Liver (tissue), 9 donors: ENCODE measurements around the gene RERE. TPM values are rescaled to one million over a fixed set of nuclear protein-coding genes. Genes with fewer than 3 reads are reported as not detected.
A peak's percentile ranks its signal among the peaks of the same experiment; 100 is the strongest.

Source experiments
- DNase-seq: peaks from one replicate; pipeline ENCODE4 v3.0.0-alpha.2; 2017; ENCODE audit warnings: low spot score
- H3K27ac ChIP-seq, 2 donors: one replicate each; pipeline ENCODE4 v1.7.0; 2013; ENCODE audit warnings: inconsistent platforms in 2 of 2, low read length in 2 of 2, control low read depth in 1 of 2, low read depth in 1 of 2, mild to moderate bottlenecking in 1 of 2
- H3K27me3 ChIP-seq, 4 donors: one replicate each; pipeline versions ENCODE4 v1.6.1 to v1.7.0; 2013; ENCODE audit warnings: low read length in 3 of 4, inconsistent platforms in 1 of 4, mild to moderate bottlenecking in 1 of 4, moderate library complexity in 1 of 4; ENCODE audit not compliant: control insufficient read depth in 4 of 4, insufficient read depth in 4 of 4
- H3K36me3 ChIP-seq, 4 donors: one replicate each; pipeline versions ENCODE4 v1.6.1 to v1.7.0; 2013; ENCODE audit warnings: low read length in 3 of 4, mild to moderate bottlenecking in 3 of 4, low read depth in 1 of 4, moderate library complexity in 1 of 4; ENCODE audit not compliant: control insufficient read depth in 4 of 4, insufficient read depth in 3 of 4
- H3K4me1 ChIP-seq, 4 donors: one replicate each; pipeline versions ENCODE4 v1.6.1 to v1.7.0; 2013; ENCODE audit warnings: low read length in 3 of 4, mild to moderate bottlenecking in 3 of 4, moderate library complexity in 1 of 4; ENCODE audit not compliant: control insufficient read depth in 4 of 4, insufficient read depth in 4 of 4
- H3K4me3 ChIP-seq, 3 donors: one replicate each; pipeline versions ENCODE4 v1.6.1 to v1.7.0; 2013; ENCODE audit warnings: low read length in 3 of 3, control low read depth in 1 of 3, low read depth in 1 of 3, mild to moderate bottlenecking in 1 of 3
- H3K9ac ChIP-seq, 2 donors: one replicate each; pipeline ENCODE4 v1.7.0; 2013; ENCODE audit warnings: low read length in 2 of 2, mild to moderate bottlenecking in 2 of 2, moderate library complexity in 2 of 2, control low read depth in 1 of 2, low read depth in 1 of 2
- H3K9me3 ChIP-seq, 4 donors: one replicate each; pipeline versions ENCODE4 v1.6.1 to v1.7.0; 2013; ENCODE audit warnings: low read length in 3 of 4; ENCODE audit not compliant: control insufficient read depth in 4 of 4
- EGR1 ChIP-seq, 2 donors: IDR thresholded peaks; 2 replicates each; pipeline ENCODE4 v1.6.1; 2016 to 2018; ENCODE audit warnings: antibody characterized with exemption in 2 of 2, low read depth in 2 of 2
- FOXA1 ChIP-seq: IDR thresholded peaks from 2 replicates; pipeline ENCODE4 v1.6.1; 2016; ENCODE audit warnings: antibody characterized with exemption
- FOXA2 ChIP-seq: IDR thresholded peaks from 2 replicates; pipeline ENCODE4 v1.6.1; 2016; ENCODE audit warnings: antibody characterized with exemption
- GABPA ChIP-seq, 2 donors: IDR thresholded peaks in 1 of 2; conservative IDR thresholded peaks in 1 of 2; 2 replicates each; pipeline ENCODE4 v1.6.1; 2016; ENCODE audit warnings: antibody characterized with exemption in 2 of 2, mild to moderate bottlenecking in 1 of 2, moderate library complexity in 1 of 2
- HNF4A ChIP-seq, 2 donors: conservative IDR thresholded peaks; 2 replicates each; pipeline ENCODE4 v1.6.1; 2016; ENCODE audit warnings: antibody characterized with exemption in 2 of 2, mild to moderate bottlenecking in 2 of 2
- HNF4G ChIP-seq: IDR thresholded peaks from 2 replicates; pipeline ENCODE4 v1.6.1; 2016; ENCODE audit warnings: antibody characterized with exemption
- JUND ChIP-seq, 2 donors: IDR thresholded peaks; 2 replicates each; pipeline ENCODE4 v1.6.1; 2016; ENCODE audit warnings: antibody characterized with exemption in 2 of 2
- NR2F2 ChIP-seq: IDR thresholded peaks from 2 replicates; pipeline ENCODE4 v1.6.1; 2016; ENCODE audit warnings: antibody characterized with exemption
- RAD21 ChIP-seq, 2 donors: IDR thresholded peaks; 2 replicates each; pipeline ENCODE4 v1.6.1; 2016; ENCODE audit warnings: antibody characterized with exemption in 2 of 2, mild to moderate bottlenecking in 2 of 2
- RXRA ChIP-seq, 2 donors: IDR thresholded peaks; 2 replicates each; pipeline ENCODE4 v1.6.1; 2017 to 2018; ENCODE audit warnings: antibody characterized with exemption in 2 of 2, mild to moderate bottlenecking in 1 of 2
- SP1 ChIP-seq: IDR thresholded peaks from 2 replicates; pipeline ENCODE4 v1.6.1; 2018; ENCODE audit warnings: antibody characterized with exemption, mild to moderate bottlenecking
- TAF1 ChIP-seq: conservative IDR thresholded peaks from 2 replicates; pipeline ENCODE4 v1.6.1; 2016; ENCODE audit warnings: antibody characterized with exemption, mild to moderate bottlenecking
- YY1 ChIP-seq: IDR thresholded peaks from 2 replicates; pipeline ENCODE4 v1.6.1; 2016; ENCODE audit warnings: antibody characterized with exemption, mild to moderate bottlenecking
- WGBS: extraction: QIAGEN DNeasy Blood & Tissue Kit; methylation state at CpG from one replicate; pipeline ENCODE4 v1.1.7; 2013; 5-methylcytosine and 5-hydroxymethylcytosine counted together
- polyA plus RNA-seq, 2 donors: library from polyadenylated mRNA; stranded (reverse) in 1 of 2; unstranded in 1 of 2; fragments of 200-250 nt in 1 of 2; fragments of >200 nt in 1 of 2; fragmentation: Nextera tagmentation in 1 of 2; extraction: Ambion mirVana in 1 of 2; gene quantifications; one replicate each; pipeline versions ENCODE4 v1.2.1 to v1.2.3, GENCODE V29; 2013 to 2015
- total RNA-seq, 2 donors: library from RNA; depleted of rRNA; stranded (reverse); fragments of >200 nt; gene quantifications; one replicate each; pipeline ENCODE4 v1.2.3, GENCODE V29; 2014
- TF ChIP-seq, protein P1 (sequence below): IDR thresholded peaks from 2 replicates; pipeline ENCODE4 v1.6.1; 2016; ENCODE audit warnings: antibody characterized with exemption
- TF ChIP-seq, protein P2 (sequence below): IDR thresholded peaks from 2 replicates; pipeline ENCODE4 v1.6.1; 2016; ENCODE audit warnings: antibody characterized with exemption
- TF ChIP-seq, protein P3 (sequence below): IDR thresholded peaks from 2 replicates; pipeline ENCODE4 v1.6.1; 2016; ENCODE audit warnings: antibody characterized with exemption
- TF ChIP-seq, protein P4 (sequence below): fragments of 150-350 bp; IDR thresholded peaks from 2 replicates; pipeline ENCODE4 v1.5.1; 2017; ENCODE audit warnings: improper control_type of control experiment, low read depth, low read length; ENCODE audit not compliant: missing input control
- TF ChIP-seq, protein P5 (sequence below): IDR thresholded peaks from 2 replicates; pipeline ENCODE4 v1.6.1; 2016; ENCODE audit warnings: antibody characterized with exemption, mild to moderate bottlenecking
- donor health status: healthy.
- donor health status: healthy.
- donor health status: healthy.
- donor health status: healthy.
- donor health status: healthy.

Gene RERE
- total and polyA plus RNA-seq, 4 donors = 9.8 to 49.1 (median 24.8) TPM

DNA sequence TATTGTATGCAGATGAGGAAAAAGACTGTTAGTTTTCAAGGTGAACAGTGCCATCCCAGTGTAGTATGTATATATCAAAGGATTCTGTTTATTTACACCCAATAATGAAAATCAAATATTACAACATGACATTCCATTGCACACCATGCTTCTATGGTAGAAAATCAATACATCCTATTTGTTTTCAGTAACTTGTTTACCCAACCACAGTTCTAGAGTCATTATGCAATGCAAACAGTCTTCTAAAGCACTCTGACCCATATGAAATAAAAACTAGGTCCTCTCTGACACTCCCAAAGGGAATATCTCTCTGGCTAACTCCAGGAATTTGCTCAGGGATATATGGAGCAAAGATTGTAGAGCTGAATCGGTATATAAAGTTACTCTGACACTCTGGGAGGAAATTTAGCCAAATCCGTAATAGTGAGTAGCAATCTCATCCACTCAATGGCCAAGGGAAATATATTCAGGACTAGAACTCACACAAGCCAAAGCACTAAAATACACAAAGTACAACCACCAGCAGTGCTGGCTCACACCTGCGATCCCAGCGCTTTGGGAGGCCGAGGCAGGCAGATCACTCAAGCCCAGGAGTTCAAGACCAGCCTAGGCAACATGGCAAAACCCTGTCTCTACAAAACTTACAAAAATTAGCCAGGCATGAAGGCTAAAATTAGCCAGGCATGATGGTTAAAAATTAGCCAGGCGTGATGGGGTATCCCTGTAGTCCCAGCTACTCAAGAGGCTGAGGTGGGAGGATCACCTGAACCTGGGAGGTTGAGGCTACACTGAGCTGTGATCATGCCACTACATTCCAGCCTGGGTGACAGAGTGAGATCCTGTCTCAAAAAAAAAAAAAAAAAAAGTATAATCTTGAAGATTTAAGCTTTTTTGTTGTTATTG, 75.2 kb downstream of the RERE start:
- H3K27me3 ChIP-seq = no peaks in the 10 kb centered on the region
- no peak for DNase-seq
- H3K4me3 ChIP-seq = no peak overlapping the region
- peaks cover 5 to 32% (median 16%) of the 10 kb centered on the region in 4 donors for H3K4me1 ChIP-seq
- WGBS = 37% methylated on average over 6 of the region's 6 CpGs
- H3K27ac ChIP-seq = peak overlapping the region; percentile 75 to 76
- peaks cover 0 to 3% (median 0%) of the 10 kb centered on the region in 4 donors for H3K9me3 ChIP-seq
- H3K9ac ChIP-seq = no peak overlapping the region
- TF ChIP-seq NR2F2 (peak; percentile 33), JUND (IDR thresholded peaks at IDR 0.05) (peak; percentile 48 to 57), HNF4A (conservative IDR thresholded peaks at IDR 0.05) (peak; percentile 72 to 75), RAD21 (IDR thresholded peaks at IDR 0.05) (peak; percentile 39 to 59), GABPA (IDR thresholded peaks at IDR 0.05 in 1 of 2, conservative IDR thresholded peaks at IDR 0.05 in 1 of 2) (no peak), RXRA (IDR thresholded peaks at IDR 0.05) (peak; percentile 74 to 83), SP1 (peak; percentile 93), FOXA2 (peak; percentile 98), TAF1 (no peak), YY1 (peak; percentile 89), FOXA1 (peak; percentile 95), HNF4G (peak; percentile 46), EGR1 (IDR thresholded peaks at IDR 0.05; ENCODE audit: low read depth in 2 of 2) (no peak)
- TF ChIP-seq, protein P1, sequence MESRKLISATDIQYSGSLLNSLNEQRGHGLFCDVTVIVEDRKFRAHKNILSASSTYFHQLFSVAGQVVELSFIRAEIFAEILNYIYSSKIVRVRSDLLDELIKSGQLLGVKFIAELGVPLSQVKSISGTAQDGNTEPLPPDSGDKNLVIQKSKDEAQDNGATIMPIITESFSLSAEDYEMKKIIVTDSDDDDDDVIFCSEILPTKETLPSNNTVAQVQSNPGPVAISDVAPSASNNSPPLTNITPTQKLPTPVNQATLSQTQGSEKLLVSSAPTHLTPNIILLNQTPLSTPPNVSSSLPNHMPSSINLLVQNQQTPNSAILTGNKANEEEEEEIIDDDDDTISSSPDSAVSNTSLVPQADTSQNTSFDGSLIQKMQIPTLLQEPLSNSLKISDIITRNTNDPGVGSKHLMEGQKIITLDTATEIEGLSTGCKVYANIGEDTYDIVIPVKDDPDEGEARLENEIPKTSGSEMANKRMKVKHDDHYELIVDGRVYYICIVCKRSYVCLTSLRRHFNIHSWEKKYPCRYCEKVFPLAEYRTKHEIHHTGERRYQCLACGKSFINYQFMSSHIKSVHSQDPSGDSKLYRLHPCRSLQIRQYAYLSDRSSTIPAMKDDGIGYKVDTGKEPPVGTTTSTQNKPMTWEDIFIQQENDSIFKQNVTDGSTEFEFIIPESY = peak; percentile 75
- TF ChIP-seq, protein P2, sequence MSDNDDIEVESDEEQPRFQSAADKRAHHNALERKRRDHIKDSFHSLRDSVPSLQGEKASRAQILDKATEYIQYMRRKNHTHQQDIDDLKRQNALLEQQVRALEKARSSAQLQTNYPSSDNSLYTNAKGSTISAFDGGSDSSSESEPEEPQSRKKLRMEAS = peak; percentile 83
- TF ChIP-seq, protein P3, sequence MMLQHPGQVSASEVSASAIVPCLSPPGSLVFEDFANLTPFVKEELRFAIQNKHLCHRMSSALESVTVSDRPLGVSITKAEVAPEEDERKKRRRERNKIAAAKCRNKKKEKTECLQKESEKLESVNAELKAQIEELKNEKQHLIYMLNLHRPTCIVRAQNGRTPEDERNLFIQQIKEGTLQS = peak; percentile 71
- TF ChIP-seq, protein P4, sequence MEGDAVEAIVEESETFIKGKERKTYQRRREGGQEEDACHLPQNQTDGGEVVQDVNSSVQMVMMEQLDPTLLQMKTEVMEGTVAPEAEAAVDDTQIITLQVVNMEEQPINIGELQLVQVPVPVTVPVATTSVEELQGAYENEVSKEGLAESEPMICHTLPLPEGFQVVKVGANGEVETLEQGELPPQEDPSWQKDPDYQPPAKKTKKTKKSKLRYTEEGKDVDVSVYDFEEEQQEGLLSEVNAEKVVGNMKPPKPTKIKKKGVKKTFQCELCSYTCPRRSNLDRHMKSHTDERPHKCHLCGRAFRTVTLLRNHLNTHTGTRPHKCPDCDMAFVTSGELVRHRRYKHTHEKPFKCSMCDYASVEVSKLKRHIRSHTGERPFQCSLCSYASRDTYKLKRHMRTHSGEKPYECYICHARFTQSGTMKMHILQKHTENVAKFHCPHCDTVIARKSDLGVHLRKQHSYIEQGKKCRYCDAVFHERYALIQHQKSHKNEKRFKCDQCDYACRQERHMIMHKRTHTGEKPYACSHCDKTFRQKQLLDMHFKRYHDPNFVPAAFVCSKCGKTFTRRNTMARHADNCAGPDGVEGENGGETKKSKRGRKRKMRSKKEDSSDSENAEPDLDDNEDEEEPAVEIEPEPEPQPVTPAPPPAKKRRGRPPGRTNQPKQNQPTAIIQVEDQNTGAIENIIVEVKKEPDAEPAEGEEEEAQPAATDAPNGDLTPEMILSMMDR = no peak
- TF ChIP-seq, protein P5, sequence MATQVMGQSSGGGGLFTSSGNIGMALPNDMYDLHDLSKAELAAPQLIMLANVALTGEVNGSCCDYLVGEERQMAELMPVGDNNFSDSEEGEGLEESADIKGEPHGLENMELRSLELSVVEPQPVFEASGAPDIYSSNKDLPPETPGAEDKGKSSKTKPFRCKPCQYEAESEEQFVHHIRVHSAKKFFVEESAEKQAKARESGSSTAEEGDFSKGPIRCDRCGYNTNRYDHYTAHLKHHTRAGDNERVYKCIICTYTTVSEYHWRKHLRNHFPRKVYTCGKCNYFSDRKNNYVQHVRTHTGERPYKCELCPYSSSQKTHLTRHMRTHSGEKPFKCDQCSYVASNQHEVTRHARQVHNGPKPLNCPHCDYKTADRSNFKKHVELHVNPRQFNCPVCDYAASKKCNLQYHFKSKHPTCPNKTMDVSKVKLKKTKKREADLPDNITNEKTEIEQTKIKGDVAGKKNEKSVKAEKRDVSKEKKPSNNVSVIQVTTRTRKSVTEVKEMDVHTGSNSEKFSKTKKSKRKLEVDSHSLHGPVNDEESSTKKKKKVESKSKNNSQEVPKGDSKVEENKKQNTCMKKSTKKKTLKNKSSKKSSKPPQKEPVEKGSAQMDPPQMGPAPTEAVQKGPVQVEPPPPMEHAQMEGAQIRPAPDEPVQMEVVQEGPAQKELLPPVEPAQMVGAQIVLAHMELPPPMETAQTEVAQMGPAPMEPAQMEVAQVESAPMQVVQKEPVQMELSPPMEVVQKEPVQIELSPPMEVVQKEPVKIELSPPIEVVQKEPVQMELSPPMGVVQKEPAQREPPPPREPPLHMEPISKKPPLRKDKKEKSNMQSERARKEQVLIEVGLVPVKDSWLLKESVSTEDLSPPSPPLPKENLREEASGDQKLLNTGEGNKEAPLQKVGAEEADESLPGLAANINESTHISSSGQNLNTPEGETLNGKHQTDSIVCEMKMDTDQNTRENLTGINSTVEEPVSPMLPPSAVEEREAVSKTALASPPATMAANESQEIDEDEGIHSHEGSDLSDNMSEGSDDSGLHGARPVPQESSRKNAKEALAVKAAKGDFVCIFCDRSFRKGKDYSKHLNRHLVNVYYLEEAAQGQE = peak; percentile 54
- H3K36me3 ChIP-seq = no peaks in the 10 kb centered on the region
